Measurements from ENCODE around the gene ZNF892.

Gene ZNF892

DNA sequence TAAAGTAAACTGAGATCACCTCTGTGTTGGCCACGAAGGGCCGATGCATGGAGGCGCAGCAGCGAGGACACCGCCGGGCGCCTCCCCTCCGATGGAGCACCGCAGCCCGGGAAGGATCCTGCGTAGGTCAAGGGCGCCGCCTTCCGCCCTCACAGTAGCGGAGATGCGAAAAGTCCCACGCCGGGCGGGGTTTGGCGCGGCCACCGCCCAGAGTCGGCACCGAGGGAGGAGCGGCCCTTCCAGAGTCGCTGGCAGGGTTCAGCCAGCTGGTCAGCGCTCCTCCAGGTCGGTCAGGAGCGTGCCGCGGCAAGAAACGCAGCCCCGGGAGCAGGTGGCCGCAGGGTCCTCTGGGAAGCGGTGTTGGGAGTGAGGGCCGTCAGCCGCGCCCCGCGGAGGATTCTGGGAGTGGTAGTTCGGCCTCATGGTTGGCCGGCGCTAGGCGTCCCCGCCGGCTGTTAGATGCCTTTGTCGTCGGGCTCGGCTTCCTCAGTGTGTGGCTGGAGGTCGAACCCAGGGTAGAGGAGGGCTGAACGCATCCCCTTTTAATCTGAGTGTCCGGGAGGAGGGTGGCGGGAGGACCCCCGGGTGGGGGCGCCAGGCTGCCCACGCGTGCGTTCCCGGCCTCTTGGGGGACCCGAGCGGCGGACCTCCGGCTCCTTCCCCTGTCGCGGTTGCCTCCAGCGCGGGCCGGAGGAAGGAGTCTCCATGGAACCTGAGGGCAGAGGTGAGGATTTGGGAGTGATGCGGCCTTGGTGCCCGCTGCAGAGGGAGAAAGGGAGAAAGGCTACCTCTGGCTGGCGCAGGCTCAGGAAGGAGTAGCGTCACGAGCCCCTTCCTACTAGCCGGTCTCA, at the start of gene ZNF892:
Gene ZNF892 (plus strand): TSS at position 411 of the 851 bp plus-strand sequence. CDS start 295 bp downstream, at position 706.
- in situ Hi-C loops (cut with HindIII; ENCODE audit: low sequenced_read_pairs) = no loop called here
- TF ChIP-seq, protein P1, sequence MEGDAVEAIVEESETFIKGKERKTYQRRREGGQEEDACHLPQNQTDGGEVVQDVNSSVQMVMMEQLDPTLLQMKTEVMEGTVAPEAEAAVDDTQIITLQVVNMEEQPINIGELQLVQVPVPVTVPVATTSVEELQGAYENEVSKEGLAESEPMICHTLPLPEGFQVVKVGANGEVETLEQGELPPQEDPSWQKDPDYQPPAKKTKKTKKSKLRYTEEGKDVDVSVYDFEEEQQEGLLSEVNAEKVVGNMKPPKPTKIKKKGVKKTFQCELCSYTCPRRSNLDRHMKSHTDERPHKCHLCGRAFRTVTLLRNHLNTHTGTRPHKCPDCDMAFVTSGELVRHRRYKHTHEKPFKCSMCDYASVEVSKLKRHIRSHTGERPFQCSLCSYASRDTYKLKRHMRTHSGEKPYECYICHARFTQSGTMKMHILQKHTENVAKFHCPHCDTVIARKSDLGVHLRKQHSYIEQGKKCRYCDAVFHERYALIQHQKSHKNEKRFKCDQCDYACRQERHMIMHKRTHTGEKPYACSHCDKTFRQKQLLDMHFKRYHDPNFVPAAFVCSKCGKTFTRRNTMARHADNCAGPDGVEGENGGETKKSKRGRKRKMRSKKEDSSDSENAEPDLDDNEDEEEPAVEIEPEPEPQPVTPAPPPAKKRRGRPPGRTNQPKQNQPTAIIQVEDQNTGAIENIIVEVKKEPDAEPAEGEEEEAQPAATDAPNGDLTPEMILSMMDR (IDR thresholded peaks at IDR 0.05; ENCODE audit: low read depth, low read length, missing control alignments) = peak; percentile 12

DNA sequence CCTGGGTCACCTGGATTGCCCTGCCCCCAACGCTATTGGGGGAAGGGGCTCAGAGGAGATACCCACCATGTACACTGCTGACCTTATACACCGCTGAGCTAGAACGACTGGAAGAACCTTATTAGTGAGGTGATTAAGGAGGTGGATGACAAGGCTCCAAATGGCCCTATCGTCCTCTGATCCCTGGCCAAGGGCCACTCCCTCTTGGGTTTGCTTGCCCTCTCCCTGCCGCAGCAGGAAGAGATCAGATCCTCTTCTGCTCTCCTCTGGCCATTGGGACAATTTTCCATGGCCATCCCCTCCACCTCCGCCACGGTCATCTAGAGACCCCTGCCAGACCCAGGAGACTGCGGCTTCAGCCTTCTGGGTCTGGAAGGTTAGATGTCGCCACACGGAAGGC, 48.9 kb upstream of the ZNF892 start:
- H3K4me3 ChIP-seq (ENCODE audit: low read depth, low read length) = peak overlapping the region; percentile 68
- in situ Hi-C loops (cut with HindIII; ENCODE audit: low sequenced_read_pairs) = no loop called here
- TF ChIP-seq, protein P1 (IDR thresholded peaks at IDR 0.05; ENCODE audit: low read depth, low read length, missing control alignments) = no peak
- no peak for DNase-seq (ENCODE audit: low read depth)

More for the DNA sequence above, at the start of gene ZNF892:
- peak; percentile 65 for DNase-seq (ENCODE audit: low read depth)
- peak within 1 kb of the TSS; percentile 80 for H3K4me3 ChIP-seq (ENCODE audit: low read depth, low read length)

DNA sequence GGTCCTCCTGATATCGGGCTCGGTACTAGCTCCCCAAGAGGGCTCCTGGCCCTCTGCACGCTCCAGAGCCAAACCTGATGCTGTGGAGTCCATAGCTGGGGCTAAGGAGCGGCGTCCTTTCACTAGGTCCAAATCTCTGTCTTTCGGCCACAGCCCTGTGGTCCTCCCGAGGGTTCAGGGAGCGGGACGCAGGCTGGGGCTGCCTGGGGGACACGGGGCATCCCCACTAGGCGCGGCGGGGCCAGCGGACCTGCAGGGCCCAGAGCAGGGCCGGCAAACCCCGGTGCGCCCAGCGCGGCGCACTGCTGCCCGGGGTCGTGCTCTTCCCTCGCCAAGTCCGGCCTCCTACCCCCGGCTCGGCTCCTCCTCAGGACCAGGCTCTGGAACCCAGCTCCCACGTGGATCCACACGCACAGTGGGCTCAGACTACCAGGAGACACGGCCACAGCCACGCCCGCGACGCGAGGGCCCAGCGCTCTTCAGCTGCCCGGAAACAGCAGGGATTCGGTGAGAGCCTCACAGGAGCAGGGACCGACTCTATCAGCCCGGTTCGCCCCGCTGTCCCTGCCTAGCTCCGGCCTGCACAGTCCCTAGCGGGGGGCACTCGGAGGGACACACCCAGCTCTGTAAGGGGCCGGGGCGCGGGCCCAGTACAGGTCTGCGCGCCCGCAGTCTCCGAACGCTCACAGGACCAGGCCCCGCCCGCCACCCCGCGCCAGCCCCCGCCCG, 48.3 kb upstream of the ZNF892 start:
- peak overlapping the region; percentile 68 for H3K4me3 ChIP-seq (ENCODE audit: low read depth, low read length)
- TF ChIP-seq, protein P1 (IDR thresholded peaks at IDR 0.05; ENCODE audit: low read depth, low read length, missing control alignments) = no peak
- no peak for DNase-seq (ENCODE audit: low read depth)
- in situ Hi-C loops (cut with HindIII; ENCODE audit: low sequenced_read_pairs) = no loop called here

DNA sequence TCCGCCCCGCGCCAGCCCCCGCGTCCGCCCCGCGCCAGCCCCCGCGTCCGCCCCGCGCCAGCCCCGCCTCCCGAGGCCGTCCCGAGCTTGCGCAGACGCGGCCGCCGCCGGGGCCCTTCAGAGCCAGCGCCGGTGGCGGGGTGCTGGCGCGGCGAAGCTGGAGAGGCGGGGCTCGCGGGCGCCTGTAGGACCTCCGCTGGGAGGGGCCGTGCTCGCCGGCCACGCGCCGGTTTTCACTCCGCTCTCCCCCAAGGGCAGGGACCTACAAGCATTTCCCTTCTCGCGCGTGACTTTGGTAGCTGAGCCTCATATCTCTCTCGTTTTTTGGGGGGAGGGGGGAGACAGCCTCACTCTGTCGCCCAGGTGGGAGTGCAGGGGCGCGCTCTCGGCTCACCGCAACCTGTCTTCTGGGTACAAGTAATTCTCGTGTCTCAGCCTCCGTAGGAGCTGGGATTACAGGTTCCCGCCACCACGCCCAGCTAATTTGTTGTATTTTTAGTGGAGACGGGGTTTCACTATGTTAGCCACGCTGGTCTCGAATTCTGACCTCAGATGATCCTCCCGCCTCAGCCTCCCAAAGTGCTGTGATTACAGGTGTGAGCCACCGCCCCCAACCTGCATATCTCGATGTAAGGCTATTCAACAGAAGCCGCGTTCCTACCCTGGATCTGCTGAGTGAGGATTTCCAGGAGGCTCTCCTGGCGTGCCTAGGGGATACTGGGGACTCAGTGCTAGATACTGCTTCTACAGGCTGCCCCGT, 47.5 kb upstream of the ZNF892 start, which contains the start of gene ZNF514:
Gene ZNF514 (minus strand): TSS at position 159 of the 760 bp plus-strand sequence. CDS start 6,595 bp downstream, outside the sequence.
- TF ChIP-seq, protein P1 (IDR thresholded peaks at IDR 0.05; ENCODE audit: low read depth, low read length, missing control alignments) = no peak
- no peak for DNase-seq (ENCODE audit: low read depth)
- in situ Hi-C loops (cut with HindIII; ENCODE audit: low sequenced_read_pairs) = no loop called here
- peak within 1 kb of the TSS; percentile 68 for H3K4me3 ChIP-seq (ENCODE audit: low read depth, low read length)

DNA sequence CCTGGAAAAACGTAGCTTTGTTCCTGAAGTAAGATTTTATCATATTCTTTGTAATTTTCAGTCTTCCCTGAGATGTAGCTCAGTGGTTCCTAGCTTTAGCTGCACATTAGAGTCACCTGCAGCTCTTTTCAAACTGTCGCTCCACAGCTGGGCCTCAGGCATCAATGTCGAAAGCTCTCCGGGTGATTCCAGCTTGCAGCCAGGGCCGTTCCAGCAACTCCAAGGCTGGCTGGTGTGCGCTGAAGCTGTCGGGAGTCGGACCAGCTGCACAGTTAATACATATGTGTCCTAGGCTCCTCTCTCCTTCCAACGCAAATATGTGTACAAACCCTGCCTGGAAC, 42.3 kb upstream of the ZNF892 start:
- no peak for DNase-seq (ENCODE audit: low read depth)
- peak overlapping the region; percentile 75 for H3K4me3 ChIP-seq (ENCODE audit: low read depth, low read length)
- TF ChIP-seq, protein P1 (IDR thresholded peaks at IDR 0.05; ENCODE audit: low read depth, low read length, missing control alignments) = no peak
- in situ Hi-C loops (cut with HindIII; ENCODE audit: low sequenced_read_pairs) = no loop called here
